NCI-H82 (cell line): ENCODE results near the gene DCAF16.
A peak's percentile ranks its signal among the peaks of the same experiment; 100 is the strongest.

ENCODE experiments used
- DNase-seq: peaks from one replicate; lab custom pipeline; 2025; lab: John Stamatoyannopoulos, UW

Gene DCAF16

GRCh38 chr4:17781300-17782287, 29.0 kb downstream of the DCAF16 start, which contains the start of gene FAM184B:
Gene FAM184B, minus strand, starts transcription at chr4:17781621. Its CDS starts 322 bp downstream, at chr4:17781299.
- DNase-seq = no peak

- no peak for DNase-seq
Observed at GRCh38 chr4:17780501-17781299, 29.9 kb downstream of the DCAF16 start.

DNA sequence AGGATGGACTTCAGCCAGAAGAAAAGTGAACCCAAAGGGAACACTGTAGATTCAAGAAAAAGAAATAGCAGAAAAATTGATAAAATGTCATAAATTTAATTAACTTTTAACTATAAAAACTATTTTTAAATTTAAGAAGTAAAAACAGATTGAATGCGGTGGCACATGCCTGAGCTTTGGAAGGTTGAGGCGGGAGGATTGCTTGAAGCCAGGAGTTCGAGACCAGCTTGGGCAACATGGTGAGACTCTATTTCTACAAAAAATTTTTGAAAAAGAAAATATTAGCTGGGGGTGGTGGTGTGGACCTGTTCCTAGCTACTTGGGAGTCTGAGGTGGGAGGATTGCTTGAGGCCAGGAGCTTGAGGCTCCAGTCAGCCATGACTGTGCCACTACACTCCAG, 32.1 kb downstream of the DCAF16 start:
- no peak for DNase-seq

DNA sequence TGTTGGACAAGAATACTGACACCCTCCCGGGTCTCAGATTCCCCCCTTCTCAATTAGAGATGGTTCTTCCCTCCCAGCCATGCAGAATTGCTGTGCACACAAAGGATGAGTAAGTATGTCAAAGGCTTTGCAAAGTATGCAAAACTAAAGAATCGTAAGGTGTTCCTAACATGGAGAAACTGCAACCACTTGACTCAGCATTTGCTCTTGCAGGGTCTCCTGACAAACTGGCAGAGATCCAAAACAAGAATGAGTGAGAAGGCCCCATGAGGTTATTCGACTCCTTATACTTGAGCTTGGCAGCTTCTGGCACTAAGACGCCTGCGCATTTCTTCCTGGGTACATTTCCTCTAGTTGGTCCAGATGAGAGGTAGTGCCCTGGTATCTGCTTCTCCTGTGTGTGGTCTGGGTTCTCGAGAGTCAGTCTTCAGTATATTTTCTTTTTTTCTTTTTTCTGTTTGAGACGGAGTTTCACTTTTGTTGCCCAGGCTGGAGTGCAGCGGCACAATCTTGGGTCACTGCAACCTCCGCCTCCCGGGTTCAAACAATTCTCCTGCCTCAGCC, 37.3 kb downstream of the DCAF16 start:
- DNase-seq = no peak

GRCh38 chr4:17771284-17771908, 39.2 kb downstream of the DCAF16 start:
- peak; percentile 16 for DNase-seq

DNA sequence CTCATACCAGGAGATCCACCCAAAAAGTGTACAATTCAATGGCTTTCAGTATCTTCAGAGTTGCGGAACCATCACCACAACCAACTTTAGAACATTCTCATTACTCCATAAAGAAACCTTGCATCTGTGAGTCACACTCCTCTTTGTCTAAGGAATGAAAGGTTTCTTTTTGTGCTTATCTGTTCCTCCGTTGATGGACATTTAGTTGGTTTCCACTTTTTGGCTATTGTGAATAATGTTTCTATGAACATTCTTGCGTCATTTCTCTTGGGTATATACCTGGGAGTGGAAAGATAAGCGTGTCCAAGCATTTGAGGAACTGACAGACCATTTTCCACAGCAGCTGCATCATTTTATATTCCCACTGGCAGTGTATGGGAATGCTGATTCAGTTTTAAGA, 39.7 kb downstream of the DCAF16 start:
- DNase-seq = no peak

DNA sequence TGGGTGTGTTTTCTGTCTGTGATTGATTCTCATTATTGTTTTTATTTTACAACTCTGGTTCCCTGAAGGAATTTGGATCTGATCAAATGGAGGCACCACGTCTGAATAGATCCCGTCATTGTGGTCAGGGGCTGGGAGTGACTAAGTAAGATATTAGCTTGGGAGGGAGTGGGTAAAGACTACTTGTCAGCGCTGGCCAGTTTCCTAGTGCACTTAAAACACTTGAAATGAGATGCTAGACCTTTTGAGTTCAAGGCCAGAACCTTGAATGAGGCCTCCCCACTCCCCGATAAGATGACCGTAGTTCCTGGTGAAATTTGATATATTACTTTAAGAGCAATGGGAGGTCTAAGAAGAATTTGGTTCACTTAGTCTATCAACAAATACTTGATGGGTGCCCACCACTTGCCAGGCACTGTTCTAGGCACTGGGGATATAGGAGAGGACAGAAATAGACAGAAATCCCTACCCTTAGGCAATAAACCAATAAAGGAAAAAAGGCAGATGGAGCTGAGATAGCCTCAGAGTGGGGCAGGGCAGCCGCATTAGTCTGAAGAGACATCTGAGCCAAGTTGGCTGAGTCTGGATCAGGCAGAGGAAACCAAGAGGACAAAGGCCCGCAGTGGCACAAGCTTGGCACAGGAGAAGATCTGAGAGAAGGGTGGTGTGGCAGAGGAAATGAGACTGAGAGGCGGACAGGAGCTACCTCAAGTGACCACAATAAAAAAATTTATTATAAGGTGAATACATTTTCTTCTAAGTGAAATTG, 41.0 kb downstream of the DCAF16 start:
- no peak for DNase-seq

DNA sequence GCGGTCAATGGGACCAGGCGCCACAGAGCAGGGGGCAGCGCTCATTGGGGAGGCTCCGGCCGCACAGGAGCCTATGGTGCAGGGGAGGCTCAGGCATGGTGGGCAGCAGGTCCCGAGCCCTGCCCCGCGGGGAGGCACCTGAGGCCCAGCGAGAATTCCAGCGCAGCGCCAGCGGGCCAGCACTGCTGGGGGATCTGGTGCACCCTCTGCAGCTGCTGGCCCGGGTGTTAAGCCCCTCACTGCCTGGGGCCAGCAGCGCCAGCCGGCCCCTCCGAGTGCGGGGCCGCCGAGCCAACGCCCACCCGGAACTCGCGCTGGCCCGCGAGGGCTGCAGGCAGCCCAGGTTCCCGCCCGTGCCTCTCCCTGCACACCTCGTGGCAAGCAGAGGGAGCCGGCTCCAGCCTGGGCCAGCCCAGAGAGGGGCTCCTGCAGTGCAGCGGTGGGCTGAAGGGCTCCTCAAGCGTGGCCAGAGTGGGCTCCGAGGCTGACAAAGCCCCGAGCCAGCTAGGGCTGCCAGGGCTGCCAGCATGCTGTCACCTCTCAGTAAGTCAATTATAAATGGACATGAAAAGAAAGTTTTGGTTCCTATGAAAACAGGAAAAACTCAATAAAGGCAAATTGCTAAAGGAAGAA, 43.6 kb downstream of the DCAF16 start:
- no peak for DNase-seq

- no peak for DNase-seq
Observed at GRCh38 chr4:17765514-17766286, 44.9 kb downstream of the DCAF16 start.

DNA sequence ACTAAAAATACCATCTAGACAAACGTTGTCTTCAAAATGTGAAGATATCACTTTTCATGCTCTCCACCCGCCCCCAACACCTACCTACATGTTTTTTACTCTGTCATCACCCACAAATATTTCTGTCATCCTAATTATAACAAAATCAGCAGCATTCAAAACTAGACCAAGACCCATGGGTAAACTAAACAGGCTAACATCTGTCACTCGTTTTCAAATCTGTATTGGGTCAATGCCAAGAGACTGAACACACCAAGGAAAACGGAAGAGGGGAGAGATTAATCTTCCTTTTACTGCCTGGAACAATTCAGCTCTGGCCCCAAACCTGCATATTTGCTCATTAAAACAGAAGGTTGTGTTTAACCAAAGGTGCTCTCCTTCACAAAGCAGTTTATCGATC, 46.6 kb downstream of the DCAF16 start:
- peak; percentile 60 for DNase-seq

DNA sequence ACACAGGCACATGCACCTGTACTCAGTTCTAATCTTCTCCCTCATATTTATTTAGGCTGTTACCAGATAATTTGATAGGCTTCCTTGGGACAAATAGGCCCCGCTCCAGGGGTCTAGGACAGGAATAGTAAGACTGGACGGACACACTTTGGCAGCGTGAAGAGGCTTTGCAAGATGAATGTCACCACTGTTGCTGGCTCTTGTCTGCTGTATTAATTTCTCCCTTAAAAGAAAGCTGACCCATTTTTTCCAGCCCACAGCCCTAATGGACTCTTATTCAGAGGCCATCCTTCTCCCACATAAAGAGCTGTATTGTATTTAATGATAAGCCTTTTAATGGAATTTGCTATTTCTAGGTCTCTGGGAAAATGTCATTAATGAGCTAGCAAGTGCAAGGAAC, 47.1 kb downstream of the DCAF16 start:
- peak; percentile 55 for DNase-seq

DNA sequence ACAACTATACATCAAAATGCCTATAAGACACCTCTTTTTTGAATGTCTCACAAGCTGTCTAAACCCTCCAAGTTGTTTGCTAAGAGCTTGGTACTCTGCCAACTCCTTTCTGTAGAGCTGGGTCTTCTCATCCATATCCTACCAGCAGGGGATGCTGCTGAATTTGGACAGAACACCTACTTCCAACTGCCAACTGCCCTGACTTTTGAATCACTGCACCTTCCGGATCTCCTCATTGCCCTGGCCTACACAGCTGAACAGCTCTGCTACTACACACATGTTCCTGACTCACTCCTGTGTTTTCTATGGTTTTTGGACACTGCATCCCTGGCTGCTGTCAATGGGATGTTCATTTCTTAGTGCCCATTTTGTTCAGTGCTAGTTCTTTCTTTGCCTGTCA, 47.8 kb downstream of the DCAF16 start:
- DNase-seq = peak; percentile 46

GRCh38 chr4:17761062-17761461, 49.5 kb downstream of the DCAF16 start:
- peak; percentile 63 for DNase-seq

- peak; percentile 37 for DNase-seq
Observed at GRCh38 chr4:17760626-17761025, 49.9 kb downstream of the DCAF16 start.

DNA sequence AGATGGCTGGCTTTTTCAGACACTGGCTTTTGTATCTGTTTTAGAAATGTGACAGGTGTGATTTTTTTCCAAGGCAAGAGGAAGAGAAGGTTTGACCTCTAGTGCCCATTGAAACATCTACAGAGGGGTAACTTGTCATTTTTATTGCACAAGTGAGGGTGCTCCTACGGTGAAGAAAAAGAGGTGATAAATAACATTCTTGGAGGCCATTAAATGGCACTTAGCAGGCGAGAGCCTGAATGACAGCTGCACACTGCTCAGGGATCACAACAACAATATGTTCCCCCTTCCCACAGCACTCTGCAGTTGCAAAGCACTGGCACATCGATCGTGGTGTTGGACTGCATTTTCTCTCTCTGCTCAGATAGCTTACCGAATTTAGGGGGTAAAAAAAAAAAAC, 52.1 kb downstream of the DCAF16 start:
- DNase-seq = peak; percentile 81

DNA sequence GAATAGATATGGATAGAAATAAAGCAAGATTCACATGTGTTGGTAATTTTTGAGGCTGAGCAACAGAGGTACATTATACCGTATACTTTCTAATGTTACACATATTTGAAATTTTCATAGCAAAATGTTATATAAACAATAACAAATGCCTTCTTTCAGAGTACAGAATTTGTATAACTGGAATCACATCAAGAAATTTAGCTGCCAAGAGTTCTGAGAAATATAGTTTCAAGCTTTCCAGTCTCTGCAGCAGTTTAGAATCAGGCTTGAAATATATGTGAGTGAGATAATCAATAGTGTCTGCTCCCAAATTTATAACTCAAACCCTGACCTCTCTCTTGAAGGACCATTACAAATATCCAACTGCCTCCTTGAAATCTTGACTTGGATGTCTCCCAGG, 52.9 kb downstream of the DCAF16 start:
- DNase-seq = no peak

GRCh38 chr4:17753646-17754045, 56.9 kb downstream of the DCAF16 start:
- DNase-seq = no peak
